NCI-H1105 treated with DMSO at 0.1 percent for 48 hours (cell line): ENCODE results near the gene KDM2A.
A peak's percentile ranks its signal among the peaks of the same experiment; 100 is the strongest.
"Not testable (repeated sequence)": the region's sequence is repeated elsewhere in the genome, so short reads cannot be mapped to it uniquely, and the experiment has no call there.

Source experiments
- DNase-seq: peaks from one replicate; lab custom pipeline; 2025; lab: John Stamatoyannopoulos, UW

The KDM2A gene

DNA sequence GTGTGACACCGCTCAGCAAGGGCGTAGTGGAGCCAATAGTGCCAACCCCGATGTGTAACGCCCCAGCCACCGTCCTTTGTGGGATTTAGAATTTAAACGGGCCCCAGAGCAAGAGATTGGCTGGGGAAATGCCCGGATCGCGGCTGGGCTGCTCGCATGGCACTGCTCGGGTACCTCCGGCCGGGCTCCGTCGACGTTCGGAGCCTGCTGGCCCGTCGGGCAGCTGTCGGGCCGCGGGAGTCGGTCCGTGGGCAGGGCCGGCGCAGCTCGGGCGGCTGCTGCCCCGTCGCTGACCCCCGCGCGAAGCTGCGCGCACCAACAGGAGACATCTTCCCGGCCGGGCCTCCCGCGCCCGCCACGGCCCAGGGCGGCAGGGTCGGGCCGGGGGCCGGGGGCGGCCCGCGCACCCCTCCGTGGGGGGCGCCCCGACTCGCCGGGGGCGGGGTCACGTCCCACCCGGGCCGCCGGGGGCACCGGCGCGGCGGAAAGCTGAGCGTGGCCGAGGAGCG is 1.3 kb upstream of the KDM2A start:
- peak; percentile 60 for DNase-seq

DNA sequence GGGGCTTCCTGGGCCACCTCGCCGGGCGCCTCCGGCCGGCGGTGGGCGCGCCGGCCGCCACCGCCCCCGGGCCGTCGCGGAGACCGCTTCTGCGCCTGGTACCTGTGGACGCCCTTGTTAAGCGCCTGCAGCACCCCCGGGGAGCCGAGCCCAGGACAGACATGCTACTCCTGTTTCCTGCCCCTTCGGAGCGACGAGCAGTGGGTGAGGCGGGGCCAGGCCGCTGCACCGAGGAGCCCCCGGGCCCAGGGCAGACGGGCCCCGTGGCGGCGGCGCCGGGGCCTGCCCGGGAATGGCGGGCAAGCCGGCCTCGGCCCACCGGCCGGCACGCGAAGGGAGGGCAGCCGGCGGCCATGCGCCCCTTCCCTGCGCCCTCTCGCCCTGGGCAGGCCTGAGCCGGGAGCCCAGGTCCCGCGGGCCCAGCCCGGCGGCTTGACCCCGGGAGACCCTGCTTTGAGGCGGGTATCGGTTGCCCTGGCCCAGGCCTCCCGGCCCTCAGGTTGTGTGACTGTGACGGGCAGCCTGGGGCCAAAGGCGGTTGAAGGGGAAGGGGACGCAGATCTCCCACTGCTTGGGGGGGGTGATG is 789 bp upstream of the KDM2A start:
- peak; percentile 47 for DNase-seq

DNA sequence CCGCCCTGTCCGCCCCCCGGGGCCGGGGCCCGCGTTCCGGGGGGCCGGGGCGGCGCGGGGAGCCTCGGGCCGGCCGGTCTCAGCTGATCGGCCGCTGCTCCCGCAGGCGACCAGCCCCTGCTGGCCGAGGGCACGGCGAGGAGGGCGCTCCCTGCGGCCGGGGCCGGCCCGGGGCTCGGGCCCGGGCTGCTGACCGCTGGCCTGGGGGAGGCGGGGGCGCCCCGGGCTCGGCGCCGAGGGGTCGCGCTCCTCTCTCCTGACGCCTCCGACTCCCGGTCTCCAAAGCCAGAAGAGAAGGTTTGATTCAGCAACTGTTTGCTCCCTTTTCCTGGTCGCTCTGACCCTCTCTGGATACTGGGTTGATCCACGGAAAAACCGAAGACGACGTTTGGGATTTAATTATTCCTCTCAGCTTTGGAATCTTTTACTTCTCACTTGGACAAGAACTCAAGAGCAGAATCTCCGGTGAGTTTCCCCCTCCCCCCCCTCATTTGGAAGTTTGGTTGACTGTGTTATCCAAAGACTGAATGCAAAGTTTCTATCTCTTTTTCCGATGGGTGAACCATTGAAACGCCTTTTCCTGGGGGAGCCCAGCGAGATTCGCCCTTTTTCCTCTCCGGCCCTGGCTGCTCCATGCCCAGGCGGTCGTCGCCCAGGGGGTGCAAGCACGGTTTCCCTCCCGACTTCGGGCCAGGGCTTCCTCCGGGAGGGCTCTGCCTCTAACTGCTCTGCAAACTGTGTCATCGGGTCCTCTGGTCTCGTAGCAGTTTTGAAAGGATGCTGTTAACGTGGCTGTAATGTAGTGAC is 725 bp downstream of the KDM2A start:
- peak; percentile 11 for DNase-seq

DNA sequence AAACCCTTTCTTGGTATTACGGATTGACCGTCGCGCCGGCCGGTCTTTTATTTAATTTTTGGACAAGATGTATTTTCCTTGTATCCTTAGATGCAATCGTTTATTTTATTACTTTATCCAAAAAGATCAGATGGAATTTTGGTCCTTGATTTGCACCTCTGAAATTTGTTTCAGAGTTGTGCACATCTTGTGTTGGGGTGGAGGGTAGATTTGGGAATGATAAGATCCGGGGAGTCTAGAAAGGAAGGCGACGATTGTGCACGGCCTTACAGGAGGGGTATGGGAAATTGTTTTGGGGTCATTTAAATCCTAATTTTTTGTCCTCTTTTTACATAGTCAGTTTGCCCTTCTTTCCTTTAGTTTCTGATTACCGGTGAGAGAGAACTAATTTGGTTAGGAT is 1.4 kb downstream of the KDM2A start:
- no peak for DNase-seq

DNA sequence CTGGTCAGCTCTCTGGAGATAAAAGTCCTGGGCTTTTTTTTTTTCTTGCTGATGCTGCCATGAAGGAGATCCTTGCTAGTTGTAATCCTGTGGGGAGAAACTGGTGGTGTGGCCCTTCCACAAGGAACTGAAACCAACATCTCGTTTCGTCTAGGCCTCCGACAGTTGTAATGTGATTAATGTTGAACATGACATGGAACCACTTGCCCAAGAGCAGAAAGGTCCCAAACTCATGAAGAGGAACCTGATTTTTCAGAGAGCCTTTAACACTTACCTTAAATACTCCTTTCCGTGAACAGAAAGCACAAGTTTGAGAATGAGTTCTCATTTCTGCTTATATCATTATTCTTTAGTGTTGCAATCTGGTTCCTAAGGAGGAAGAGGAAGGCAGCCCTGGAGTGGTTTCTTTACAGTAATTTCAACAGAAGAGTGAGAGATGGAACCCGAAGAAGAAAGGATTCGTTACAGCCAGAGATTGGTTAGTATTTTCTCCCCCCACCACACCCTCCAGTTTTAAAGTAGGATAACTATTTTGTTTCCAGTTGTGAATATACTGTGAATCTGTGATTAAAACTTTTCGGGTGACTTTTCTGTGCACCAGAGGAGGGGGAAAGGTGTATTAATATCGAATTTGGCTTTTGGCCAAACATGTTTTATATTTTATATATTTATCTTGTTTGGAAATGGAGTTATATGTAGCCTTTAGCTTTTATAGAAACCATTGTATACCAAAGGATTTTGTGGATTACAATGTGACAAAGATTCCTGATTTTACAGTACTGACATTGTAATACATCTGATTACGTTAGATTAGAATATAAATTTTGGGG is 2.0 kb downstream of the KDM2A start:
- no peak for DNase-seq

DNA sequence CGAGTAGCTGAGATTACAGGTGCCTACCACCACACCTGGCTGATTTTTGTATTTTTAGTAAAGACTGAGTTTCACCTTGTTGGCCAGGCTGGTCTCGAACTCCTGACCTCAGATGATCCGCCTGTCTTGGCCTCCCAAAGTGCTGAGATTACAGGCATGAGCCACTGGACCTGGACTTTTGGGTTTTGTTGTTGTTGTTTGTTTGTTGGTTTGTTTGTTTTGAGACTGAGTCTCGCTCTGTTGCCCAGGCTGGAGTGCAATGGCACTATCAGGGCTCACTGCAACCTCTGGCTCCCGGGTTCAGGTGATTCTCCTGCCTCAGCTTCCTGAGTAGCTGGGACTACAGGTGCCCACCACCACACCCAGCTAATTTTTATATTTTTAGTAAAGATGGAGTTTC is 4.7 kb downstream of the KDM2A start:
- DNase-seq = not testable (repeated sequence)

DNA sequence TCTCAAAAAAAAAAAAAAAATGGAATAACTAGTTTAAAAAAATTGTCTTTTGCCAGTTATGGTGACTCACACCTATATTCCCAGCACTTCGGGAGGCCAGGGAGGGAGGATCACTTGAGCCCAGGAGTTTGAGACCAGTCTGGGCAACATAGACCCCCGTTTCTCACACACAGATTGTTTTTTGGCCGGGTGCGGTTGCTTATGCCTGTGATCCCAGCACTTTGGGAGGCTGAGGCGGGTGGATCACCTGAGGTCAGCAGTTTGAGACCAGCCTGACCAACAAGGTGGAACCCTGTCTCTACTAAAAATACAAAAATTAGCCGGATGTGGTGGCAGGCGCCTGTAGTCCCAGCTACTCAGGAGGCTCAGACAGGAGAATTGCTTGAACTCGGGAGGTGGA is 7.2 kb downstream of the KDM2A start:
- not testable (repeated sequence) for DNase-seq

DNA sequence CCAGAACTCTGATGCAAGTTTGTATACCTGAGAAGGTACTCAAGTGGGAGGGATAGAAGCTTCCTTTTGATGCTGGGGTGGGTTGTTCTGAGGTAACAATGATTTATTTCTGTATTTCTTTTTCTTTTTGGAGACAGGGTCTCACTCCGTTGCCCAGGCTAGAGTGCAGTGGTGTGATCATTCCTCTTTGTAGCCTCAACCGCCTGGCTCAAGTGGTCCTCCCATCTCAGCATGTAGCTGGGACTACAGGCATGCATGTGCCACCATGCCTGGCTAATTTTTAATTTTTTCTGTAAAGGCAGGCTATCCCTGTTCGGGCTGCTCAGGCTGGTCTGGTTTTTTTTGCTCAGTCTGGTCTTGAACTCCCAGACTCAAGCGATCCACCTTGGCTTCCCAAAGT is 7.9 kb downstream of the KDM2A start:
- no peak for DNase-seq

DNA sequence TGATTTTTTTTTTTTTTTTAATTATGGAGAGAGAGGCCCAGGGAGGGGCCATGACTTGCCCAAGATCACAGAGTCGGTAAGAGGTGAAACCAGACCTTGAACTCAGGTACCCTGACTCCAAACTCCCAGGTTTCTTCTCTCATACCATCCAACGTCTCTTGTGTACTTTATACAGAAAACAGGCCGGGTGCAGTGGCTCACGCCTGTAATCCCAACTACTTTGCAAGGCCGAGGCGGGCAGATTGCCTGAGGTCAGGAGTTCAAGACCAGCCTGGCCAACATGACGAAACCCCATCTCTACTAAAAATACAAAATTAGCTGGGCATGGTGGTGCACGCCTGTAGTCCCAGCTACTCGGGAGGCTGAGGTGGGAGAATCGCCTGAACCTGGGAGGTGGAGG is 11.8 kb downstream of the KDM2A start:
- not testable (repeated sequence) for DNase-seq

DNA sequence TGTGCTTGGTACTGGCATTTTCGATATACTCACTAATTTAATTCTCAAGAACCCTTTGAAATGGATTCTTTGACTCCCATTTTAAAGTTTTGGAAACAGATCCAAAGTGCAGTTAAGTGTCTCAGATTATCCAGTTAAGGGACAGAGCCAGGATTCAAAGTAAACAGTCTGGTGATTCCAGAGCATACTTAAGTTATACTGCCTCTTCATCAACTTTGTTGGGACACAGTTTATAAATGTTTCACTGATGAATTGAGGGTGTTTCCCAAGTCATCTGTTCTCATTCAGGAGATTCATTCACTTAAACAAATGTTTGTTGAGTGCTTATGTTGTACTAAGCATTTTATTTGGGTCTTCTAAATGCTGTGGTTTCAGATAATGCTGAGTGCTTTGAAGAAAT is 17.1 kb downstream of the KDM2A start:
- no peak for DNase-seq

DNA sequence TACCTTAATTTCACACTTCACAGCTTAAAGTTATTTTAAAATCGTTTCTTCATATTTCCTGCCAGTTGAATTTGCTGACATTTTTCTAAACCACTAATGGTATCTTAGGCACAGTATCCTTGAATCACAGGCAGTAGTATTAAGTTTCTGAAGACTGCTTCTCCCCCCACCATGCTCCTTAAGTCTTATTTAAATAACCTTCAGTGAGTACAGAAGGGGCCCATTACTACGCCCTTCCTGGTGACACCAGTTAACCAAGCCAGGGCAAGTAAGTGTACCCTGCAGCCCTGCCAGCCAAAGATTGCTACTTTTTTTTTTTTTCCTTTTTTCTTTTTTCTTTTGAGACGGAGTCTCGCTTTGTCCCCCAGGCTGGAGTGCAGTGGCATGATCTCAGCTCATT is 19.9 kb downstream of the KDM2A start:
- no peak for DNase-seq

DNA sequence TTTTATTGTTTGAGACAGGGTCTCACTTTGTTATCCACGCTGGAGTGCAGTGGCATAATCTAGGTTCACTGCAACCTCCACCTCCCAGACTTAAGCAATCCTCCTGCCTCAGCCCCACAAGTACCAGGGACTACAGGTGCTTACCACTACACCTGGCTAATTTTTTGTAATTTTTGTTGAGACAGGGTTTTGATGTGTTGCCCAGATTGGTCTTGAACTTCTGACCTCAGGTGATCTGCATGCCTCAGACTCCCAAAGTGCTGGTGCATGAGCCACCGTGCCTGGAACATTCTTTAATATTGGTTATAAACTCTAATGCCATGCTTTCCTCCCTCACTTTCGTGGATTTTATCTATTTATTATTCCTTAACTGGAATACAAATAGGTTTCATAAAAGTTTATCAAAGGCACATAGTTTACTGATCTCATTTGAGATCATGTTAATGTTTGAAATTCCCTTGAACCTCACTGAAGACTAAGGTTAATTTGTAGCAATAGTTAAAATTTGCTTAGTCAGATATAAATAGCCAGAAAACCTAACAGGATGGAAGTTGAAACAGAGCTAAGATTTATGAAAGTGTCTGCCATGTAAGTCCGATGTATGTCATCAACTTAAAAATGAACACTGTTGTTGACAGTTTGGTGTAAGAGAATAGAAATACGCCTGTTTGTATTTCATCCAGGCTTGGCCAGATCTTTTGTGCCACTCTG is 27.6 kb downstream of the KDM2A start:
- DNase-seq = no peak

DNA sequence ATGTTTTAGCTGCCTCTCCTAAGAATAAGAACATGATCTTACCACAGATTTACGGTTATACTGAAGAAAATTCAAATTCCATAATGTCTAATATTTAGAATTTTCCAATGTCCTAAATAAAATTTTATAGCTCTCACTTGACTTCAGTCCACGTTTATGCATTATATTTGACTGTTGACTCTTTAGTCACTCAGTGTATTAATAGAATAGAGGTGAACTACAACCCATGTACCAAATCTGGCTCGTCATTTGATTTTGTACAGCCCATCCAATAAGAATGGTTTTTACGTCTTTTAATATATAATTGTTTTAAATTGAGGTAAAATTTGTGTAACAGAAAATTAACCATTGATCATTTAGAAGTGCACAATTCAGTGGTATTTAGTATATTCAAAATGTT is 34.9 kb downstream of the KDM2A start:
- DNase-seq = no peak

DNA sequence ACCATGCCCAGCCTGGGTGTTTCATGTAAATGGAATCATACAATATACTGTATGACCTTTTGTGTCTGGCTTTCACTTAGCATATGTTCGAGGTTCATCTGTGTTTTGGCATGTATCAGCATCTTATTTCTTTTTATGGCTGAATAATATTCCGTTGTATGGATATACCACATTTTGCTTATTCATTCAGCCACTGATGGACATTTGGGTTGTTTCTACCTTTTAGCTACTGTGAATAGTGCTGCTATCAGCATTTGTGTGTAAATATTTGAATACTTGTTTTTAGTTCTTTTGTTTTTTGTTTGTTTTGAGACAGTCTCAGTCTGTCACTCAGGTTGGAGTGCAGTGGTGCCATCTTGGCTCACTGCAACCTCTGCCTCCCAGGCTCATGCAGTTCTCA is 35.7 kb downstream of the KDM2A start:
- DNase-seq = no peak

DNA sequence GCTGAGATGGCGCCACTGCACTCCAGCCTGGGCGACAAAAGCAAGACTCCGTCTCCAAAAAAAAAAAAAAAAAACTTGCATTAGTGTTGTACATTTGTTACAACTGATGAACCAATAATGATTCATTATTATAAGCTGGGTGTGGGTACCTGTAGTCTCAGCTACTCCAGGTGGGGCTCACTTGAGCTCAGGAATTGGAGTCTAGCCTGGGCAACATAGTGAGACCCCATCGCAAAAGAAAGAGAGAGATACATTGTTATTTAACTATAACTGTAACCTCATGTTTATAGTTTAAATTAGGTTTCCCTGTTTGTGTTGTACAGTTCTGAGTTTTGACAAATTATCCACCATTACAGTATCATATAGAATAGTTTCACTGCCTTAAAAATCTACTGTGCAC is 38.6 kb downstream of the KDM2A start:
- DNase-seq = no peak

DNA sequence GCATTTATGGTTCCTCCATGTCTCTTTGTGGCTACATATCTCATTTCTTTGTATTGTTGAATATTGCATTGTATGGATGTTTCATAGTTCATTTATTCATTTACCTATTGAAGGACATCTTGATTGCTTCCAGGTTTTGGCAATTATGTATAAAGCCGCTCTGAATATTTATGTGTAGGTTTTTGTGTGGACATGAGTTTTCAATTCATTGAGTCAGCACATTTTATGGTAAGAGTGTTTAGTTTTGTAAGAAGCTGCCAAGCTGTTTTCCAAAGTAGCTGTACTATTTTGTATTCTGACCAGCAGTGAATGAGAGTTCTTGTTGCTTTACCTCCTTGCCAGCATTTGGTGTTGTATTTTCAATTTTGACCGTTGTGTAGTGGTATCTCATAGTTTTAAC is 39.2 kb downstream of the KDM2A start:
- DNase-seq = no peak

DNA sequence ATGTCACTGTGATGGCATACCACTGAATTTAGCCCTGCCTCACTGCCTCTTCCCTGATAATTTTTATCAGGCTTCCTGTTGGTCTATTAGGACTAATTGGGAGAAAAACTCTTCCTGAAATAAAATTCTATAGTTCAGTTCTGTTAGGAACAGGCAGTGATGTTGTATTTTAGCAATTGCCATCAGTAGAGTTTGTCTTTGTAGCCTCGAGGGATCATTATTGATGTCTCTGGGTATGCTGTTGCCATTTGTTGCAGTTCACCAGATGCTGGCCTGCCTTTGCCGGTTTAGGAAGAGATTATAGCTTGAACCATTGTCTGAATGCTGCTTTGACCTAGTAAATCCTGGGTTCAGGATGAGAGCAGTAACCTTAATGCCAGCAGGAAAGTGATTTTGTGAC is 41.0 kb downstream of the KDM2A start:
- no peak for DNase-seq

DNA sequence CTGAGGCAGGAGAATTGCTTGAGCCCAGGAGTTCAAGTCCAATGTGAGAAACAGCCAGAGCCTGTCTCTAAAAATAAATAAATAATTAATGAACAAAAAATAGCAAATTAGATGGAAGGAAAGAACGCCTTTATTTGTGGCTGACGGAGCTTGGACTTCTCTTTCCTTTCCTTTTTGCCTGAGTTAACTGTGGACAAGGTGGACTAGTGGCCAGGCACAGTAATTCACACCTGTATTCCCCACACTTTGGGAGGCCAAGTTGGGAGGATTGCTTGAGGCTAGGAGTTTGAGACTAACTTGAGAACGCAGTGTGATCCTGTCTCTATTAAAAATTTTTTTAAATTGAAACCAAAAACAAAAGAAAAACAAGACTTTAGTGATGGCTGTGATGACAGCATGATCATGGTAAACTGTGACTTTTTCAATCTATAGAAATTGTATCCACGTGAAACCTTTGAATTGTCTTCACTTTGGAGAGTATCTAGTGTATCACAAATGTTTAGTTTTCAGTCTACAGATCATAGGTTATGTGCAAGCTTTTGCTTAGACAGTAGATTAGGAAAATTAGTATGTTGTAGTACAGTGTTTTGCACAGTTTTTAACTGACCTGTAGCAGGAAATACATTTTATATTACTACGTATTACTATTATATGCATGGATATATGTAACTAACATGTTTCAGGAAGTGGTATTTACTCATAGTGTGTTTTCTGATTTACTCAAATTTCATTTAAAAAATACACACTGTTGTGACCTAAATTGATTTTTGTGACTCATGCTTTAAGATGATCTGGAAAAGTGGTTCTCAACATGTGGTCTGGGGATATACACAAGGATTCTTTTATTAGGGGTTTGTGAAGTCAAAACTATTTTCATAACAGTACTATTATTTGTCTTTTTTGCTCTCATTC is 42.1 kb downstream of the KDM2A start:
- no peak for DNase-seq

DNA sequence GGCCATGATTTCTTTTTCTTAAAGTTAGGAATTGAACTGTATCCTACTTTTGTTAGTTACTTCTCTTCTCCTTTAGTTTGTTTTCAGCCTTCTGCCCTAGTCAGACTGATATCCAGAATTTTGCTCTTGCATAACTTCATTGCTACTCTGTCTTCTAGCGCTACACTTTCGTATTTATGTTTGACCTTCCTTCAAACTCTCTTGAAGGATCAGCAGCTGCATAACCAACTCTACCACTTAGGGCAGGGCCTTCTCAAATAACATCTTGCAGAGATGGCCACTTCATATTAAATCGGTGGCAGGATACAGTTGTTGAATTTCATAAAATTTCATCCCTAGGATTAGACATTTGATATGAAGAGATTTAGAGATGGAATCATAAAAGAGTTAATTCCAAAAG is 43.9 kb downstream of the KDM2A start:
- DNase-seq = no peak

DNA sequence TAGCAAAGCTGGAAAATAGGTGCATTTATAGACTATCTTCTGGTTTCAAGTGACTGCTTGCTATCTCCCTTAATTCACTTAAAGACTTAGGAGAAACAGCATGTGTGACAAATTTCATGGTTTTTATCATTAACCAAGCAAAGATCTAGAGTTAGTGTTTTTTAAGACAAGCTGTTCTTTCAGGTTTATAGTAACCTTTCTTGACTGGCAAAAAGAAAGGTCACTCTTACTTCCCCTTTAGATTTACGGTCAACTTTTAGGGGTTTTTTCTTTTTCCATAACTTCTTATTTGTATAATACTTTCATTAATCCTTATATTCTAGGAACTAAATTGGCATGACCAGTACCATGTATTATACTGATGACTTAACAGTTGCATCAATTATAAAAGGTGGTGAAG is 46.6 kb downstream of the KDM2A start:
- DNase-seq = no peak

DNA sequence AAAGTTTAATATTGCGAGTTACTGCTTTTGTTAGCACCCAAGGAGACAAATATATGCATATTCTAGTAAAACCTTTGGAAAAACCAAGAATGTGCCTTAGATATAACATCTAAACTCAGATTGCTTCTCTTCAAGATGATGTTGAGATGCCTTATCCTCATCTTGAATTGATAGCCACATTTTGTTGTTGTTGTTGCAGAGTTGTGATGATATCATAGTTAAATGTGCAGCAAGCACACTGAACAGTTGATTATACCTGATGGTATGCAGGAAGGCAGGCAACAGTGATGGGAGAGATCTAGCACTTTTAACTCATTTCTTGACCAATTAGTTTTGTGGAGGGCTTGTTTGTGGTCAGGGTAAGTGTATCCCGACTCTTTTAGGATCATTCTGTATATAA is 48.0 kb downstream of the KDM2A start:
- no peak for DNase-seq
